HG03469 (cell line): ENCODE data around the gene FHAD1.
"Not testable (repeated sequence)": the region's sequence is repeated elsewhere in the genome, so short reads cannot be mapped to it uniquely, and the experiment has no call there.

ENCODE experiments used
- ATAC-seq: cut with Tn5 transposase; IDR thresholded peaks from one replicate; pipeline ENCODE4 v1.9.1; 2021; ENCODE audit warnings: mild to moderate bottlenecking, moderate library complexity, moderate number of reproducible peaks; ENCODE audit not compliant: unreplicated experiment

FHAD1 gene

GRCh38 chr1:15430787-15431570, 184.0 kb downstream of the FHAD1 start:
- no peak for ATAC-seq

GRCh38 chr1:15431571-15431948, 184.5 kb downstream of the FHAD1 start:
- ATAC-seq: no peak

GRCh38 chr1:15432324-15432723, 185.3 kb downstream of the FHAD1 start:
- ATAC-seq: no peak

- no peak for ATAC-seq
These were observed 186.4 kb downstream of the FHAD1 start for GRCh38 chr1:15433471-15433870.

GRCh38 chr1:15434739-15435138, 187.7 kb downstream of the FHAD1 start:
- ATAC-seq: not testable (repeated sequence)

- ATAC-seq: no peak
These were observed 188.4 kb downstream of the FHAD1 start for GRCh38 chr1:15435239-15436077.

- ATAC-seq: no peak
These were observed 189.9 kb downstream of the FHAD1 start for GRCh38 chr1:15436881-15437442.

GRCh38 chr1:15439325-15439724, 192.3 kb downstream of the FHAD1 start:
- ATAC-seq: no peak

GRCh38 chr1:15440357-15440756, 193.3 kb downstream of the FHAD1 start:
- ATAC-seq: no peak

GRCh38 chr1:15441247-15441646, 194.2 kb downstream of the FHAD1 start:
- ATAC-seq: no peak

- ATAC-seq: no peak
These were observed 195.1 kb downstream of the FHAD1 start for GRCh38 chr1:15442119-15442518.

- no peak for ATAC-seq
These were observed 195.7 kb downstream of the FHAD1 start for GRCh38 chr1:15442759-15443158.

- no peak for ATAC-seq
These were observed 196.3 kb downstream of the FHAD1 start for GRCh38 chr1:15443281-15443680.

- no peak for ATAC-seq
These were observed 197.7 kb downstream of the FHAD1 start for GRCh38 chr1:15444468-15445389.

GRCh38 chr1:15445390-15446122, 198.5 kb downstream of the FHAD1 start:
- ATAC-seq: no peak

- ATAC-seq: no peak
These were observed 199.2 kb downstream of the FHAD1 start for GRCh38 chr1:15446212-15446611.
